SK-N-MC (cell line): ENCODE measurements around the gene PTPN21.

Source experiments
- DNase-seq: peaks from one replicate; pipeline ENCODE4 v3.0.0-alpha.2; 2011; ENCODE audit warnings: low read depth, low spot score
- H3K27ac ChIP-seq: fragments of 200-600 bp; sonication (generic); 2 replicates; pipeline ENCODE4 v1.5.1; 2016; ENCODE audit warnings: mixed run types
- H3K36me3 ChIP-seq: fragments of 200-600 bp; sonication (generic); 2 replicates; pipeline ENCODE4 v1.6.1; 2017; ENCODE audit warnings: antibody characterized with exemption, low read length, mixed read lengths; ENCODE audit not compliant: insufficient read depth
- H3K4me3 ChIP-seq: fragments of 200-600 bp; sonication (generic); 2 replicates; pipeline ENCODE4 v1.5.1; 2016
- H3K9ac ChIP-seq: fragments of 200-600 bp; sonication (generic); 2 replicates; pipeline ENCODE4 v1.8.0; 2017; ENCODE audit warnings: mixed run types, mixed read lengths; ENCODE audit not compliant: insufficient read length
- H3K9me3 ChIP-seq: fragments of 200-600 bp; sonication (generic); 2 replicates; pipeline ENCODE4 v1.6.1; 2017; ENCODE audit warnings: low read depth, mild to moderate bottlenecking, antibody characterized with exemption, low read length, moderate library complexity, mixed read lengths
- EZH2 ChIP-seq: fragments of 200-600 bp; sonication (generic); IDR thresholded peaks from one replicate; pipeline ENCODE4 v1.6.1; 2017; ENCODE audit warnings: antibody characterized with exemption
- FOXP2 ChIP-seq: optimal IDR thresholded peaks from 2 replicates; pipeline ENCODE3; 2011; ENCODE audit warnings: mild to moderate bottlenecking, moderate library complexity; ENCODE audit not compliant: insufficient read depth; ENCODE audit errors: extremely low read length, control extremely low read depth
- POLR2AphosphoS5 ChIP-seq: IDR thresholded peaks from 2 replicates; pipeline ENCODE4 v1.6.1; 2012; ENCODE audit warnings: mild to moderate bottlenecking, low read depth, low read length, borderline replicate concordance

PTPN21 gene

DNA sequence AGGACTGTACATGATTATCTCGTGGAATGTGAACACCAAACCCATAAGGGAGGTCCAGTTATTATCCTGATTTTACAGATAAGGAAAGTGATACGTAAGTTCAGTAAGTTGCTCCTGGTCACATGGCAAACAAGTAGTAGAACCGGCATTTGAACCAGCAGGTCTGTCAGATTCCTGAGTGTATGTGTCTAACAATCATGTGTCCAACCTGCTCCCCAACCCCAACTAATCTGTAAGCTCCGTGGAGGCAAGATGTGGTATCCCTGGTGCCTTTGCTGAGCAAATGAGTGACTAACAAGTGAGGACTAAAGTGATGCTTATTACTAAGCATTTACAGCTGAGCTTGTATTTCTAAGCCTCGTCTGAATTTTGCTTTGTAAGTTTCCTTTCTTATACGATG lies 65.9 kb downstream of the PTPN21 start:
- TF ChIP-seq FOXP2: no peak
- no peak for TF ChIP-seq POLR2AphosphoS5
- no peak for TF ChIP-seq EZH2
- Histone ChIP-seq H3K9ac (no peak overlapping the region), H3K36me3 (no peaks in the 10 kb centered on the region), H3K4me3 (no peak overlapping the region), H3K27ac (no peak overlapping the region), H3K9me3 (no peaks in the 10 kb centered on the region)
- DNase-seq: no peak

DNA sequence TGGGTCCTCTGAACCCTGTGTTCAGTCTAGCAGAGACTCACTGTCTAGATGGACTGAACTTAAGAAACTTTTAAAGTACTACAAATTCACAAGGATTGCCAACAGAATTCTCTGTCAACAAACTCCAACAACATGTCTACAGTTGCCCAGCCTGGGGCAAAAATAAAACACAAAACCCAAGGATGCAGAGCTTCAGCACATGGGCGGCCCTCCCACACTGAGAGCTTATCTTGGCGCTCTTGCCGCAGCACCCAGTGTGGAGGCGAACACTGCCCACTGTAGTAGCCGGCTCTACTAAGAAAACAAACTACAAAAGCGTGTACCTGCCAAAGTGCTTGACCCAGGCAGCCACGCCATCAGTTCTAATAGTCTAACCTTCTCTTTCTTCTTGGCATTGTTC lies 66.7 kb downstream of the PTPN21 start:
- TF ChIP-seq FOXP2: no peak
- no peak for TF ChIP-seq POLR2AphosphoS5
- TF ChIP-seq EZH2: no peak
- Histone ChIP-seq H3K9ac (no peak overlapping the region), H3K36me3 (no peaks in the 10 kb centered on the region), H3K4me3 (no peak overlapping the region), H3K27ac (no peak overlapping the region), H3K9me3 (no peaks in the 10 kb centered on the region)
- DNase-seq: no peak

DNA sequence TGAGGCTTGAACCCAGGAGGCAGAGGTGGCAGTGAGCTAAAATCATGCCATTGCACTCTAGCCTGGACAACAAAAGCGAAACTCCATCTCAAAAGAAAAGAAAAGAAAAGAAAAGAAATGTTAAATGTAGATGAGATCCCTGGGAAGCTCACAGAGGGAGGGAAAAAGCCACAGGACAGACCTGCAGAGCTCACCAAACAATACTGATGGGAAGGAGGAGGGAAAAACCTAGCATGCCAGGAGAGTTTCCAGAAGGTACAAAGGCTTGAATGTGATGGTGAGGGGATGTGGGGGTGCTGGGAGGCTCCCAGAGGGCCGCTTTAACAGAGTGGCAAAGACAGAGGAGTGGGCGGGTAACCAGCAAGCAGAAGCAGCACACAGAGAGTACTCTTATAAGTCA lies 72.3 kb downstream of the PTPN21 start:
- DNase-seq: no peak
- H3K27ac ChIP-seq: no peak overlapping the region
- no peak overlapping the region for H3K9ac ChIP-seq
- no peaks in the 10 kb centered on the region for H3K9me3 ChIP-seq
- TF ChIP-seq EZH2: no peak
- H3K4me3 ChIP-seq: no peak overlapping the region
- no peaks in the 10 kb centered on the region for H3K36me3 ChIP-seq

DNA sequence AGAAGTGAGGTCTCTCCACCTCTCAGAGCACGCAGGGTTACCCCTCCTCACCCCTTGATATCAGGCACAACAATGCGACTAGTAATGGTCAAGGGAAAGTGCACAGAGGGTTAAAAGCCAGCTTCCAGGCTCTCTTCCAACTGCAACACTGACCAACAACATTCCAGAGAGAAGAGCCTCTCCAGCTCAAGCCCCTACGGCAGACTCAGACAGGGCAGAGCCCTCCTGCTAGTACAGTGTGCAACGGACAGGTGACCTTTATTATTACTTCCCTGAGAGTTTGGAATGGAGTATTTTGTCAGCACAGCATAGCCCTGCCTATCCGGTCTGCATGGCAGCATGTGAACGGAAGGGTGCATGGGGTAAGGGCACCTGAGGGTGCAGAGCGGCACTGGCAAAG lies 73.0 kb downstream of the PTPN21 start:
- Histone ChIP-seq H3K27ac (no peak overlapping the region), H3K9me3 (no peaks in the 10 kb centered on the region), H3K36me3 (no peaks in the 10 kb centered on the region), H3K4me3 (no peak overlapping the region), H3K9ac (no peak overlapping the region)
- TF ChIP-seq POLR2AphosphoS5: no peak
- DNase-seq: no peak

DNA sequence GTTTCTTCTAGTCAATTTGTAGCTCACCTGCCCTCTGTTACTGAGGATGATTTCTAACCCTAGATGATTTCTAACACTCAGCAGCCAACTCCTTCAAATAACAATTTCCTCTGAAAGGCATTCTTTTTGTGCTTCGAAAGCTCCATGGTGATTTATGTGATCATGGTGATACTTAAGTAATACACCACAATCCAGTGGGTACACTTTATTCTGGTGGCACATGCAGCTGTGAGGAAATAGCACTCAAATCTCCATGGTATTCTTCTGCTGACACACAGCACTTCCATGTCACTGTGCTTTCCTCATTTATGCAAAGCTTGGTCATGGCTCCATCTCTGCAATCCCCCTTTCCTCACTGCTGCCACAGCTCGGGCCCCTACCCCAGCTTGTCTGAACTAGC lies 73.7 kb downstream of the PTPN21 start:
- H3K9ac ChIP-seq: no peak overlapping the region
- TF ChIP-seq EZH2 (no peak), FOXP2 (no peak)

DNA sequence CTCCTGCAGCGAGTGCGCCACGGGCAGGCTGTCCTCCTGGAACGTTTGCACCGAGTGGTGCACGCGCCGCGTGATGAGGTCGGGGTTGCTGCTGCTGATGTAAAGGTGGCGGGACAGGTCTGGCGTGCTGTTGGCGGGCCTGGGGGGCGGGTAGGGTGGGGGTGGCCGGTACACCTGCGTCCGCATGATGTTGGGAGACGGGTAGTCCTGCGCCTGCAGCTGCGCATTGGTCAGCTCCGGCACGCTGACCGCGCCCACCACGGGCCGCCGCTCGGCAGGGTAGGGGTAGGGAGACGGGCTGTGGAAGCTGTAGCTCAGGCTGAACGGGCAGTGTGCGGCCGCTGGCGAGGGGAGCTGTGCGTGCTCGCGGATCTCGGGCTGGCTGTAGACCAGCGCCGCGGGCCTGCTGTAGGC lies 75.2 kb downstream of the PTPN21 start:
- Histone ChIP-seq H3K4me3 (no peak overlapping the region), H3K9ac (no peak overlapping the region), H3K9me3 (no peaks in the 10 kb centered on the region), H3K27ac (no peak overlapping the region), H3K36me3 (no peaks in the 10 kb centered on the region)
- DNase-seq: no peak
- TF ChIP-seq EZH2 (no peak), FOXP2 (no peak), POLR2AphosphoS5 (no peak)

More for the DNA sequence above, 73.7 kb downstream of the PTPN21 start:
- no peaks in the 10 kb centered on the region for H3K9me3 ChIP-seq
- no peaks in the 10 kb centered on the region for H3K36me3 ChIP-seq
- DNase-seq: no peak
- H3K27ac ChIP-seq: no peak overlapping the region
- no peak overlapping the region for H3K4me3 ChIP-seq

DNA sequence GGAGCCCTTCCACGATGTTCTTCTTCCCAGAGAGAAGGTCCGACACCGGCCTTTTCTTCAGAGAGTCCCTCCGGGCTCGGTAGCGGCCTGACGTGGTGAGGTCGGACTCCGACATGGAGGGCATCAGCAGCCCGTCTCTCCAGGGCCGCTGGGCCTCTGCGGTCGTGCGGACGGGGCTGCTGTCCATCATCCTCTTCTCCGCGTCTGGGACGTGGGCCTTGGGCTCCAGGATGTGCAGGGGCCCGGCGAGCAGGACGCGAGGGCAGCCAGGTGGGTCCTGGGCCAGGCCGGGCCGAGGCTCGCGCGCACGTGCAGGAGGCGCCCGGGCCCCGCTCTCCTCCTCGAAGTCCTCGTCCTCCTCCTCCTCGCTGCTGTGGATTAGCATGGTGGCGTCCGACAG lies 75.9 kb downstream of the PTPN21 start:
- Histone ChIP-seq H3K27ac (no peak overlapping the region), H3K4me3 (no peak overlapping the region), H3K36me3 (no peaks in the 10 kb centered on the region), H3K9me3 (no peaks in the 10 kb centered on the region), H3K9ac (no peak overlapping the region)
- no peak for DNase-seq
- TF ChIP-seq POLR2AphosphoS5 (no peak), EZH2 (no peak), FOXP2 (no peak)

DNA sequence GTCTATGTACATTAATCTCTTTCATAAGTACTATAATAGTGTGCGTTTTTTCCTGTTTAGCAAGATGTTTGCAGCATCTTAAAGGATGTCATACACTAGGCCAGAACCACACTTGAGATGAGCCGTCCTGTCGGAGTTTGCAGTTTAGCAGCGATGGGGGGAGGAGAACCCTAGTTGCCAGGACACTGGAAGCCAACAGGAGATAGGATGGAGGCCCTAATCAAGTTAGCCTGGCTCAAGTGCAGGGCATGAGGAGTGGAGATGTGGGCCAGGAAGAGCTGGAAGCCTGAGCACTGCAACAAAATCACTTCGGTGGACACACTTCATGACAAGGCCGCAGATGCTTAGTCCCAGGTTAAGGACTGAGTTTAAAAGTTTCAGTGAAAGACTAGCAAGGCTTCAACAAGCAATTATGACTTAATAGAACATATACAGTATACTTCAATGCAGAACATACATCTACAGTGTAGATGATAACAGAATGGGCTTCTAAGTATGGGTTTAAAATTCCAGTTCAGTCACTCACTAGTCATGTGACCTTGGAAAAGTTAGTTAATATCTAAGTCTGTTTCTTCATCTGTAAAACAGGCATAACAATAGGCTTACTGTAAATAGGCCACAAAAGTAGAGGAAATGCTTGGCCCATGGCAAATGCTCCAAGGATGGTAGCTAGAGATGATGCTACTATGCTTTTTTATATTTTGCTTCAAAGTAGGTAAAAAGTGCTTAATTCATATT lies 77.1 kb downstream of the PTPN21 start:
- H3K9ac ChIP-seq: no peak overlapping the region
- no peaks in the 10 kb centered on the region for H3K9me3 ChIP-seq
- no peak overlapping the region for H3K4me3 ChIP-seq
- no peaks in the 10 kb centered on the region for H3K36me3 ChIP-seq
- no peak overlapping the region for H3K27ac ChIP-seq
- TF ChIP-seq EZH2 (no peak), POLR2AphosphoS5 (no peak), FOXP2 (no peak)
- no peak for DNase-seq

DNA sequence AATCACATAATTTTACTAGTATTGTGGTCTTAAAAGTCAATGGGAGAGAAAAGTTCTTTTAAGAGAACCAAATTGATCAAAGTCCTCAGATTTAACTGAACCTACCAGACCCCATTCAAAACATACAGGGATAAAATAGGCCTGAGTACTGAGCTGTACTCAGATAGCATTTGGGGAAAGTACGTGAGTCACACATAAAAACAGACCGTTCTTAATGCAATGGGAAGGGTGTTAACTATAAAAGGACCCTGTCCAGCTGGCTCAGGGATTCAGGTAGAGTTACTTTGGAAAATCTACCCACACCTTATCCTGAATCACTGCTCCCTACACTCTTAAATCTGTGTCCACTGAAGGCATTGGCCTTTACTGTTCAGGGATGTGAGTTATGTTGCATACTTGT lies 78.0 kb downstream of the PTPN21 start:
- Histone ChIP-seq H3K9ac (no peak overlapping the region), H3K36me3 (no peaks in the 10 kb centered on the region), H3K4me3 (no peak overlapping the region), H3K27ac (no peak overlapping the region), H3K9me3 (no peaks in the 10 kb centered on the region)
- TF ChIP-seq EZH2 (no peak), POLR2AphosphoS5 (no peak), FOXP2 (no peak)
- no peak for DNase-seq
